Measurements from ENCODE around the gene KLHDC10.
"Not testable (repeated sequence)": the region's sequence is repeated elsewhere in the genome, so short reads cannot be mapped to it uniquely, and the experiment has no call there.

Gene KLHDC10

GRCh38 chr7:130142654-130143333 is 72.5 kb downstream of the KLHDC10 start:
- no peak for DNase-seq

DNA sequence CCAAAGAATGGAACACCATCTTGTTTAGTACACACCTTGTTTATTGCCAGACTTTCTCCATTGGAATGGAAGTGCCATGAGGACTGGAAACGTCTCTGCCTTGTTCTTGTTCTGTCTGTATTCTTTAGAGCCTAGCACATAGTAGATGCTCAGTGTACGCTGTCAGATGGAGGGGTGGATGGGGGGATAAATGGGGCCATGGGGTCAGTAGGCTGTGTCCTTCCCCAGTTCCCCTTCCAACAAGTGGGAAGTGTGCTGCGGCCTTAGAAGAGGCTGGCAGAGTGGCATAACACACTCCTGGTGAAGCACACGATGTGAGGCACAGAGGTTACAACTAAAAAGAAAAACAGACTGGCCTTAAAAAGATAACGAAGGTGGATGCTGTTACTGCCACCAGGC is 73.0 kb downstream of the KLHDC10 start:
- DNase-seq, result no peak

- no peak for DNase-seq
These were observed 73.6 kb downstream of the KLHDC10 start for GRCh38 chr7:130143986-130144311.

DNA sequence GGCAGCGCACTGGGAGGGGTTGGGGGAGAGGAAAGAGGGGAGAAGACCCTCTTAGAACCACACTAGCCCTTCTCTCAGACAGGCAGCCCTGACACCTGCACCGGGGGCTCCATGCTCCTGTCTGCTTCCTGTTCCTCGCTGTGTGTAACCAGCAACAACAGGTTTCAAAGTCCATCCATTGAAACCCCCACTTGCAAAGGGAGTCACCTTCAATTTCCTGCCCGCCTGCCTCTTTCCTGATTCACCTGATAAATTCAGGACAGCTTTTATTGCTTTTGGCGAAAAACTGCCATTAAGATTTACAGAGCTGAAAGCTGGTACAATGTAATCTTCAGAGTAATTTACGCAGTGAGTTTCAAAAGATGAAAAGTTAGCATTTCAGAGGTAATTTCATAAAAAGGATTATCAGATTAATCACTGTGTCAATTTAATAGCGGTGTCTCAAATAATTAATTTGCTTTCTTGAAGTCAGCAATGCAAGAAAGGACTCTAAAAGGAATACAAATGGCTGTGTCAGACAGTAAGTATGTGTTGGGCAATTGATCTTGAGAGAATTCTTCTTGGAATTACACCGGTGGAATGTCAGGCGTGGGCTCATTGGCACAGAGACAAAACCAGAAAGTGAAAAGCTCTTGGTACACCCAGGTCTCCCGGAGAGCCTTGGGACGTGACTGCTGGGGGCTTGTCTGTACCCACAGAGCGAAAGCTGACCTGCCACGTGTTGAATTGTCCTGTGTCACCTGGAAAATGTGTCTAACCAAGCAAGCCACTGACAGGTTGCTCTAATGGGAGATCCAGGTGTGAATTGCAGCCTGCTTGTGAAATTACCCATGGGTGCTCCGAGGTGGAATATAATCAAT is 74.2 kb downstream of the KLHDC10 start:
- DNase-seq, result no peak

DNA sequence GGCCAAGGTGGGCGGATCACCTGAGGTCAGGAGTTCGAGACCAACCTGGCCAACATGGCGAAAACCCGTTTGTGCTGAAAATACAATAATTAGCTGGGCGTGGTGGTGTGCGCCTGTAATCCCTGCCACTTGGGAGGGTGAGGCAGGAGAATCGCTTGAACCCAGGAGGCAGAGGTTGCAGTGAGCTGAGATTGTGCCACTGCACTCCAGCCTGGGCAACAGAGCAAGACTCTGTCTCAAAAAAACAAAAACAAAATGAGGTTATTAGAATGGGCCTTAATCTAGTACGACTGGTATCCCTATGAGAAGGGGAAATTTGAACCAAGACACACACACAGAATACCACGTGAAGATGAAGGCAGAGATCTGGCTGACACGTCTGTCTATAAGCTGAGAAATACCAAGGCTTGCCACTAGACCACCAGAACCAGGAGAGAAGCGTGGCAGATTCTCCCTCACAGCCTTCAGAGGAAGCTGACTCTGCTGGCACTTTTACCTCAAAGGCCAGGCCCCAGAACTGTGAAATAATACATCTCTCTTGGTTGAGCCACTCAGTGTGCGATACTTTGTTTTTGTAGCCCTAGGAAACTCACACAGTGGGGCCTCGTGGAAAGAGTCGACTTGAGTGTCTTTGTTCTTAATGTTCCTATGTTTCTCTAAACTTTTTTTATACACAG is 75.2 kb downstream of the KLHDC10 start:
- no peak for DNase-seq

GRCh38 chr7:130146142-130146541 is 75.8 kb downstream of the KLHDC10 start:
- DNase-seq, result not testable (repeated sequence)

DNA sequence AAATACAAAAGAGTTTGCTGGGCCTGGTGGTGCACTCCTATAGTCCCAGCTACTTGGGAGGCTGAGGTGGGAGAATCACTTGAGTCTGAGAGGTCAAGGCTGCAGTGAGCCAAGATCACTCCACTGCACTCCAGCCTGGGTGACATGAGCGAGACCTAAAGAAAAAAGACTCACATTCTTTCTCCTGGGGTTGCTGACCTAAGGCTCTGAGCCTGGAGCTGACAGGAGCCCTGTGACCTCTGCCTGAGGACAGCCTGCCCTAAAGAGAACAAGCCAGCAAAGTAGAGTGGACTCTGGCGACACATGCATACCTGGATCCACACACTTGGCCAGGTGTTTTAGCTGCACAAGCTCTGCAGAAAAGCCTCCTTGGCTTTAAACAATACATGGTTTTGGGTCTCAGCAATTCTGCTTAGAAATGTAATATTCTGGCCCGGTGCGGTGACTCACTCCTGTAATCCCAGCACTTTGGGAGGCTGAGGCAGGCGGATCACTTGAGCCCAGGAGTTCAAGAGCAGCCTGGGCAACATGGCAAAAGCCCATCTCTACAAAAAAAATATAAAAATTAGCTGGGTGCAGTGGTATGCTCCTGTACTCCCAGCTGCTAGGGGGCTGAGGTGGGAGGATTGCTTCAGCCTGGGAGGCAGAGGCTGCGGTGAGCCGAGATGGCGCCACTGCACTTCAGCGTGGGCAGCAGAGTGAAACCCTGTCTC is 76.5 kb downstream of the KLHDC10 start:
- no peak for DNase-seq

GRCh38 chr7:130147710-130148325 is 77.5 kb downstream of the KLHDC10 start:
- peak; percentile 27 for DNase-seq

DNA sequence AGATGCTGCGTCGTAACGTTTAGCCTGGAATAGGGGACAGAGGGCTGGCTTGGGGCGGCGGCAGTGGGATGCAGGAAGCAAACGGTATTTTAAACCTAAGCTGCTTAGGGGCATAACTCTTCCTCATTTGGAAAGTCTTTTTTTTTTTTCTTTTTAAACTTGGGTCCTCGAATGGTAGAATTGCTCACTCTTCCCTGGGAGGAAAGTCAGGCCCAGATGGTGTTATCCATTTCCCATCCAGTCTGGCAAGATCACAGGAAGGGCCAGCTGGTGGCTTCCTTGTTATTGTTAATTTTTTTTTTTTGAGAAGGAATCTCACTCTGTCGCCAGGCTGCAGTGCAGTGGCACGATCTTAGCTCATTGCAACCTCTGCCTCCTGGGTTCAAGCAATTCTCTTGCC is 78.2 kb downstream of the KLHDC10 start:
- peak; percentile 85 for DNase-seq

GRCh38 chr7:130149281-130150139 is 79.2 kb downstream of the KLHDC10 start:
- DNase-seq, result peak; percentile 43

GRCh38 chr7:130150587-130150986 is 80.3 kb downstream of the KLHDC10 start:
- no peak for DNase-seq

DNA sequence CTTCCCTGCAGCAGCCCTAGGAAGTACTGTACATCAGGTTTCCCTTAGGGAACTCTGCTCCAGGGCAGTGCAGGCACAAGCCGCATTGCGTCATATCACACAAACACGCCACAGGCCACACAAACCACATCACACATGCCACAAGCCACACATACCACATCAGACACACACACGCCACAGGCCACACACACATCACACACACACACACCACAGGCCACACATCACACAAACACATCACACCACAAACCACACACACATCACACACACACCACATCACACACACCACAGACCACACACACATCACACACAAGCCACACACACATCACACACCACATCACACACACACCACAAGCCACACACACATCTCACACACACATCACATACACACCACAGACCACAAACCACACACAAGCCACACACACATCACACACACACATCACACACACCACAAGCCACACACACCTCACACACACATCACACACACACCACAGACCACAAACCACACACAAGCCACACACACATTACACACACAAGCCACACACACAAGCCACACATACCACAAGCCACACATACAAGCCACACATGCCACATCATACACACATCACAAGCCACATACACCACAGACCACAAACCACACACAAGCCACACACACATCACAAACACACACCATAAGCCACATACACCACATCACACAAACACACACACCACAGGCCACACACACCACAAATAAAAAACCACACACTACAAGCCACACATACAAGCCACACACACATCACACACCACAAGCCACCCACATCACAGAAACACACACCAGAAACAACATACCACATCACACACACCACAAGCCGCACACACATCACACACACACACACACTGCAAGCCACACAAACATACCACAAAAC is 81.5 kb downstream of the KLHDC10 start:
- no peak for DNase-seq

DNA sequence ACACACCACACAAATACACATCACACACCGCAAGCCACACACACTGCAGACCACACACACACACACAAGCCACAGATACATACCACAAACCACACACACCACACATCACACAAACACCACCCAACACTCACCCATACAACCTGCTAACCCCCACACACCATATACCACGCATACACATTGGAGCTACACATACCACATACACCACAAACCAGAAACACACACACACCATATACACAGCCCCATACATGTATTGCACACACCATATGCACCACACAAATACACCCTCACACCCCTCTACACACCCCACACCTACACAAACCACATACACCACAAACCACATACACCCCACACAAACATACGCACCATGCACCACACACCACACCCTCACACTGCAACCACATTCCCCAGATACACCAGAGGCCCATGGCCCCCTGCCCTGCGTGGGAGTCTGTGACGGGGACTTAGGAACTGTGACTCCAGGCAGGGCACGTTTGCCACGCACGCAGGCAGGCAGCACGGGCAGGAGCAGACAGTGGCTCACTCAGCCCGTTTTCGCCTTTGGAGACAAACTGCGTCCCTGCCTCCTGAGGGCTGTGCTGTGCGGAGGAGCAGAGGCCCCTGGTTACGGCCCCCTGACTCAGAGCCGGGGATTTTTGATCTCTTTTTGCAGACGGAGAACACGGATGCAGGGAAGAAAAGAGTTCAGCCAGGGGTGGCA is 82.3 kb downstream of the KLHDC10 start:
- DNase-seq, result no peak

- DNase-seq, result no peak
These were observed 83.0 kb downstream of the KLHDC10 start for GRCh38 chr7:130153211-130153908.

DNA sequence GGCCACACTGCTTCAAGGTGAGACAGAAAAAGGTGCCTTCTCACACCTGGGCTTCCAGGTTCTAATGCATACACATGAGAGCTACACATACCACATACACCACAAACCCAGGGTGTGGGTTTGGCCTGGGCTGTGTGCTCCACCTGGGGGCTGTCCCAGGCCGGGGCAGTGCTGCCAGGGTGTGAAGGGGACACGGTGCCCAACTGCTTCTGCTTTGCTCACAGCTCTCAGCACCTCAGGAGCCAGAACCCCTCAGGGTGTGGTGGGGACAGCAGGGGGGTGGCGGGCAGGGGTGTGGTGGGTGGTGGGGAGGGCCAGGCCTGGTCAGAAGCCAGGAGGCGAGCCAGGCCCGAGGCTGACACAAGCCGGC is 83.8 kb downstream of the KLHDC10 start:
- peak; percentile 71 for DNase-seq

GRCh38 chr7:130154501-130155317 is 84.4 kb downstream of the KLHDC10 start:
- DNase-seq, result peak; percentile 96

- DNase-seq, result no peak
These were observed 85.8 kb downstream of the KLHDC10 start for GRCh38 chr7:130156140-130156539.

- no peak for DNase-seq
These were observed 87.4 kb downstream of the KLHDC10 start for GRCh38 chr7:130157700-130158099.
